KMS-11 (cell line): Measurements from ENCODE around the gene C1QTNF9B.

Experiments
- H2AFZ ChIP-seq: fragments of 200-600 bp; sonication (generic); 2 replicates; pipeline ENCODE4 v1.6.1; 2016; ENCODE audit warnings: antibody characterized with exemption, mixed run types, low read depth
- H3K27ac ChIP-seq: fragments of 200-600 bp; sonication (generic); 2 replicates; pipeline ENCODE4 v1.6.1; 2016; ENCODE audit warnings: mild to moderate bottlenecking, mixed run types
- H3K27me3 ChIP-seq: fragments of 200-600 bp; sonication (generic); 2 replicates; pipeline ENCODE4 v1.6.1; 2017; ENCODE audit warnings: mild to moderate bottlenecking, low read depth, mixed run types, moderate library complexity; ENCODE audit not compliant: insufficient read depth
- H3K36me3 ChIP-seq: fragments of 200-600 bp; sonication (generic); 2 replicates; pipeline ENCODE4 v1.6.1; 2017; ENCODE audit warnings: mild to moderate bottlenecking, mixed run types; ENCODE audit not compliant: insufficient read depth
- H3K4me1 ChIP-seq: fragments of 200-600 bp; sonication (generic); 2 replicates; pipeline ENCODE4 v1.6.1; 2016; ENCODE audit warnings: mild to moderate bottlenecking, low read depth, mixed run types; ENCODE audit not compliant: poor library complexity, severe bottlenecking
- H3K4me2 ChIP-seq: fragments of 200-600 bp; sonication (generic); 2 replicates; pipeline ENCODE4 v1.7.0; 2016; ENCODE audit warnings: mild to moderate bottlenecking, mixed run types
- H3K4me3 ChIP-seq: fragments of 200-600 bp; sonication (generic); IDR thresholded peaks from 2 replicates; pipeline ENCODE4 v1.6.1; 2017; ENCODE audit warnings: low read depth, low read length, mixed read lengths; ENCODE audit not compliant: insufficient read depth
- H3K79me2 ChIP-seq: fragments of 200-600 bp; sonication (generic); 2 replicates; pipeline ENCODE4 v1.6.1; 2016; ENCODE audit warnings: low read depth, mixed run types; ENCODE audit not compliant: insufficient read depth
- H3K9ac ChIP-seq: fragments of 200-600 bp; sonication (generic); 2 replicates; pipeline ENCODE4 v1.6.1; 2016; ENCODE audit warnings: mild to moderate bottlenecking, mixed run types
- H4K20me1 ChIP-seq: fragments of 200-600 bp; sonication (generic); 2 replicates; pipeline ENCODE4 v1.6.1; 2016; ENCODE audit warnings: mild to moderate bottlenecking, mixed run types; ENCODE audit not compliant: insufficient read depth
- CTCF ChIP-seq: fragments of 200-600 bp; sonication (generic); conservative IDR thresholded peaks from 2 replicates; pipeline ENCODE4 v1.6.1; 2017; ENCODE audit warnings: low read depth, mild to moderate bottlenecking, antibody characterized with exemption, low read length, moderate library complexity, mixed read lengths

C1QTNF9B gene

DNA sequence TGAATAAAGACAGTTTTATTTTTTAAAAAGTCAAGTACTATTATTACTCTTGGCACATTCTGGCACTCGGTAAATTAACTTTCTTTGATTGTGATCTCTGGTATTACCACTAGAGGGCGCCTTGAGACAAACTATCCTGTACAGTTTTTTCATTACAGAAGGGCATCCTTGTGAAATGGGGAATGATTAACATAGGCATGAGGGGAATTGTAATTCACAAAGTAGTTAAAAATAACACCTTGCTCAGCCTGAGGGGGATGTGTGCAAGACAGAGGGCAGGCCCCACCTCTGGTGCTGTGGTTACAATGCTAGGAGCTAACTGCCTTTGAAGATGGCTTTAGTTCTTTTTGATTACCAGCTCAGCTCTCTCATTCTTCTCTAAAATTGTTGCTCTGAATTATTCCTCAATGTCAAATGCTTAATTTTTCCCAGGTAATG, 24.2 kb upstream of the C1QTNF9B start:
- no peak overlapping the region for H3K27ac ChIP-seq
- peak; percentile 77 for TF ChIP-seq CTCF
- H3K36me3 ChIP-seq = no peaks in the 10 kb centered on the region
- no peak overlapping the region for H3K9ac ChIP-seq
- no peak overlapping the region for H2AFZ ChIP-seq
- H4K20me1 ChIP-seq = no peaks in the 10 kb centered on the region
- no peaks in the 10 kb centered on the region for H3K79me2 ChIP-seq
- no peak overlapping the region for H3K4me3 ChIP-seq
- H3K4me2 ChIP-seq = no peak overlapping the region
- no peaks in the 10 kb centered on the region for H3K27me3 ChIP-seq
- no peaks in the 10 kb centered on the region for H3K4me1 ChIP-seq

- H3K4me1 ChIP-seq = no peaks in the 10 kb centered on the region
- no peaks in the 10 kb centered on the region for H3K36me3 ChIP-seq
- no peaks in the 10 kb centered on the region for H3K27me3 ChIP-seq
- H4K20me1 ChIP-seq = no peaks in the 10 kb centered on the region
- no peak overlapping the region for H3K4me3 ChIP-seq
- no peak for TF ChIP-seq CTCF
- no peak overlapping the region for H3K27ac ChIP-seq
- H2AFZ ChIP-seq = no peak overlapping the region
- no peaks in the 10 kb centered on the region for H3K79me2 ChIP-seq
- no peak overlapping the region for H3K4me2 ChIP-seq
- H3K9ac ChIP-seq = no peak overlapping the region
Observed at GRCh38 chr13:23919006-23919405, 21.7 kb upstream of the C1QTNF9B start.

DNA sequence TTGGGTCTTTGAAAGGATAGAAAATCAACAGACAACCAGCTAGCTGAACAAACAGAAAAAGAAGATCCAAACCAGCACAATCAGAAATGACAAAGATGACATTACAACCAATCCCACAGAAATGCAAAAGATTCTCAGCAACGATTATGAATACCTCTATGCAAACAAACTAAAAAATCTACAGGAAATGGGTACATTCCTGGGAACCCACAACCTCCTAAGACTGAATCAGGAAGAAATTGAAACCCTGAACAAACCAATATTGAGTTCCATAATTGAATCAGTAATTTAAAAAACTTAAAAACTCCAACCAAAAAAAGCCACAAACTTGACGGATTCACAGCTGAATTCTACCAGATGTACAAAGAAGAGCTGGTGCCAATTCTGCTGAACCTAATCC, 20.9 kb upstream of the C1QTNF9B start:
- no peak overlapping the region for H3K4me3 ChIP-seq
- TF ChIP-seq CTCF = no peak
- no peaks in the 10 kb centered on the region for H3K4me1 ChIP-seq
- no peak overlapping the region for H2AFZ ChIP-seq
- H3K9ac ChIP-seq = no peak overlapping the region
- no peaks in the 10 kb centered on the region for H4K20me1 ChIP-seq
- H3K79me2 ChIP-seq = no peaks in the 10 kb centered on the region
- no peaks in the 10 kb centered on the region for H3K36me3 ChIP-seq
- H3K27me3 ChIP-seq = no peaks in the 10 kb centered on the region
- no peak overlapping the region for H3K27ac ChIP-seq
- no peak overlapping the region for H3K4me2 ChIP-seq

DNA sequence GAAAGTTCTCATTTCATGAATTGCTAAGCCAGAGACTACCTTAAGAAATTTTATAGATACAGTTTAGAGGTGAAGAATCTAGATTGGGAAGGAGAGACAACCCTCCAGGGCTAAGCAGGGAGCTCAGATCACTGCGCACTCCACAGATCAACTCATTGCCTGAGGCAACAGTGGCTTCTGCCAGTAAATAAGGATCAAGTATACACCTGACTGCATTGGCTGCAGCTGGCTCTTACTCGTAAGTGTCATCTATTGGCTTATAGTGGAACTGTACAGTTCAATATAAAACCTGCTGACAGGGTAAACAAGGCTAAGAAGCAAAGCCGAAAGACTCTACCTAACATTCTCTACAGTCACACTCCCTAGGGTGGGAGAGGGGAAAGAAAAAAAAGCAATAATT, 18.0 kb upstream of the C1QTNF9B start:
- H3K79me2 ChIP-seq = no peaks in the 10 kb centered on the region
- H3K4me1 ChIP-seq = no peaks in the 10 kb centered on the region
- no peak overlapping the region for H3K4me2 ChIP-seq
- no peaks in the 10 kb centered on the region for H3K27me3 ChIP-seq
- no peak overlapping the region for H3K27ac ChIP-seq
- no peak overlapping the region for H3K9ac ChIP-seq
- no peaks in the 10 kb centered on the region for H4K20me1 ChIP-seq
- H2AFZ ChIP-seq = no peak overlapping the region
- no peak overlapping the region for H3K4me3 ChIP-seq
- no peak for TF ChIP-seq CTCF
- H3K36me3 ChIP-seq = no peaks in the 10 kb centered on the region
